Activated CD8-positive, alpha-beta memory T cell treated with anti-CD3 and anti-CD28 coated beads, Interleukin-2, amount 50 U/mL, for 48 hours (primary cell): Measurements from ENCODE around the gene SKA3.

Experiments used
- DNase-seq: peaks from one replicate; pipeline ENCODE4 v3.0.0-alpha.2; 2020

Gene SKA3

DNA sequence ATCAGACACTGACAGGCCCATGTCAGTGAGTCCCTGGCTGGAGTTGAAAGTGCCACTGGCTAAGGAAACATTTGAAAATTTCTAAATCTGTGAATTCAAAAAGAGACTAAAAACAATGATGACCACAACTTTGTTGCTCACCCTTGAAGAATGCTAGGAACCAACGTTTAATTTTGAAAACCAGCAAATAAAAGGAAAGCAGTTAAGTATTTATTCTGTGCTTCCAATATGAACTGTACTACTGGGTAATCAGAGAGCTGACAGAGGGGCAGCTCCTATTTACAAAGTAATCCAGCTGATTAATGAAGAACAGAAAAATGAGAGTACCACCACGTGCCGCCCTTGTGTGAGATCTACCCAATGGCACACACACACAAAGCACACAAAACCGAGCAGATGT lies 70.3 kb downstream of the SKA3 start:
- DNase-seq, result no peak

DNA sequence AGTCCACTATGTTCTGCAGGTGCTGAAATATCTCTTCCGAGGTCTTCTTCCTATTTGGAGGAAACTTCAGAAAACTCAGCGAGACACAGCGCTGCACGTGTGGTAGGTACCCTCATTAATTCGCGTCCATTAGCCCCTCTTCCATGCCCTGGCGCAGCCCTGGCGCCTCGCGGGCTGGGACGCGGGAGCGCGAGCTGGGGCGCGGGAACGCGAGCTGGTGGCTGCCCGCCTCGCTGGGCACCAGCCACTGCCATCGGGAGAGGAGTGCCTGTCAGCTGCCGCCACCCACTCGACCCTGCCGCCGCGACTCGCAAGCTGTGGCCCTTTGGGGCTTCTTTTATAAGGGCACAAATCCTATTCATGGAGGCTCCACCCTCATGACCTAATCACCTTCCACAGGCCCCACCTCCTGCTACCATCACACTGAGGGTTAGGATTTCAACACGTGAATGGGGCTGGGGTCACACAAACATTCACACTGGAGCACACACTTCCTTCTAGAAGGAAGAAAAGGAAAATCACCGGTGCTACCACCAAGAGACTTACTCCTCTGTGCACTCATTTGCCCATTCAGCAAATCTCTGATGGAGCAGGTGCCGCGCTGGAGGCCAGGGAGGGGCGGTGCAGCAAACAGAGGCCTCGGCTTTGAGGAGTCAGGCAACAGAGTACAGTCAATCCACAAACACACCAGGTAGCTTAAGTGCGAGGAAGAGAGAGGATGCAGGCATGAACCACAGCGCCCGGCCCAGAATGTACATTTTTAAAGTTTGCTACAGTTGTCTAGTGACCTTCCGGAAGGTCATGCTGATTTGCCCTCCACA lies 71.9 kb downstream of the SKA3 start:
- no peak for DNase-seq
